Hematopoietic multipotent progenitor cell treated with erythropoietin and hydrocortisone succinate and interleukin-3 and kit ligand, for 6 days (in vitro differentiated cells): Measurements from ENCODE around the gene ARPIN.
"Not testable (repeated sequence)": the region's sequence is repeated elsewhere in the genome, so short reads cannot be mapped to it uniquely, and the experiment has no call there.

ENCODE experiments used
- DNase-seq: peaks from one replicate; pipeline ENCODE4 v3.0.0-alpha.2; 2015

Gene ARPIN

DNA sequence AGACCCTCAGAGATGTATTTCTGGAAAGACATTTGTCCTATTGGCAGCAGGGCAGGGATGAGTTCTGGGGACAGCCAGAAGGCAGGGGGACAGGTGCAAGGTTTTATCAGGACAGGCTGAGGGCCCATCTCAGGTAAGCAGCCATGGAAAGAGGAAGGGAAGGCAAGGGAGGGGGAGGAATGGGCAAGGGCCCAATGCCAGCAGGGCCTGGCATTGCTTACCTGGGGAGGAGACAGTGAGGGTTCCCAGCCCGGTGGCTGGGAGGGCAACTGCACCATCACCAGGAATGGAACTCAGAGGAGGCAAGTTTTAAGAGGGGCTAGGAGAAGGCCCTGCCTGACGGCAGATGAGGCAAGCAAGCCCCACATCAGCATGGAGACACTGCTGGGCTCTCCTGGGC is 3.1 kb downstream of the ARPIN start:
- DNase-seq = no peak

GRCh38 chr15:89908226-89908625 is 4.5 kb downstream of the ARPIN start:
- DNase-seq = no peak

DNA sequence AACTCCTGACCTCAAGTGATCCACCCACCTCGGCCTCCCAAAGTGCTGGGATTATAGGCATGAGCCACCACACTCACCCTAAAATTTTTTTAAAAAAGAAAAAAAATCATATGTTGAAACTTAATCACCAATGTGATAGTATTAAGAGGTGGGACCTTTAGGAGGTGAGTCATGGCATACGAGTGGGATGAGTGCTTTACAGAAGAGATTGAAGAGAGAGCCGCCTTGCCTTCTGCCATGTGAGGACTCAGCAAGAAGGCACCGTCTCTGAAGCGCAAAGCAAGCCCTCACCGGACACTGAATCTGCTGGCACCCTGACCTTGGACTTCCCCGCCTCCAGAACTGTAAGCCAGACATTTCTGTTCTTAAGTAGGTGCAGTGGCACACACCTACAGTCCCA is 5.5 kb downstream of the ARPIN start:
- DNase-seq = no peak

DNA sequence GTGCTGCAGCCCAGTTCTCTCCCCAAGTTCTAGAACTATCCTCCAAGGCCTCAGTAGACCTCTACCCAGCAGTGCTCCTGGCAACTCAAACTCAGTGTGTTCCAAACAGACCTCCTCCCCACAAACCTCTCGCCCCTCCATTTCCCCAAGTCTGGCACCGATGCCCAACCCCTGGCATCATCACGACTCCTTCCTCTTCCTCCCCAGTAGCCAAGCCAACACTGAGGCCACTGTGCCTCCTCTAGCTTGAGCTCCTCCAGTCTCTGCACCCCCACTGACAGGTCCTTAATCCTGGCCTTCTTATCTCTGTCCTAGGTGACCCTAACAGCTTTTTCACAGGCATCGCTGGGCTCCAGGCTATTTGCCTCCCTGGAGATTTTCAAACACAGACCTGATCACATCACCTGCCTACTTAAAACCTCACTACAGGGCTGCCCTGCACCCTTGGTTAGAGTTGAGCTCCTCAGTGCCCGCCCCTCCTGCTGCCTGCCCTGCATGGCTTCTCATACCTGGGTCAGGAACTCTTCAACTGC is 6.8 kb downstream of the ARPIN start:
- DNase-seq = no peak

GRCh38 chr15:89904519-89904918 is 8.2 kb downstream of the ARPIN start:
- DNase-seq = no peak

DNA sequence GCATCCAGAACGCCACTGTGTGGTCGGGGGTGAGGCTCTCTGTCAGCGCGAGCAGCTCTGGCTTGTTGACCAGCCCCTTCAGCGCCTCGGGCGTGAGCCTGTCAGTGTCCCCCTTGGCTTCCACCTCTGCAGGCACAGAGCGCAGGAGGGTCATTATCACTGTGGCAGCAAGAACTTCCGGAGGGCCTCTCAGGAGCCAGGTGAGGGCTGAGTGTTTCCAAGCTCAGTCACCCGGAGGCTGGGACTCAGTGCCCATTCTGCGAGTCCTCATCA is 9.0 kb downstream of the ARPIN start:
- no peak for DNase-seq

- no peak for DNase-seq
Measured at GRCh38 chr15:89903015-89903857, 9.5 kb downstream of the ARPIN start.

DNA sequence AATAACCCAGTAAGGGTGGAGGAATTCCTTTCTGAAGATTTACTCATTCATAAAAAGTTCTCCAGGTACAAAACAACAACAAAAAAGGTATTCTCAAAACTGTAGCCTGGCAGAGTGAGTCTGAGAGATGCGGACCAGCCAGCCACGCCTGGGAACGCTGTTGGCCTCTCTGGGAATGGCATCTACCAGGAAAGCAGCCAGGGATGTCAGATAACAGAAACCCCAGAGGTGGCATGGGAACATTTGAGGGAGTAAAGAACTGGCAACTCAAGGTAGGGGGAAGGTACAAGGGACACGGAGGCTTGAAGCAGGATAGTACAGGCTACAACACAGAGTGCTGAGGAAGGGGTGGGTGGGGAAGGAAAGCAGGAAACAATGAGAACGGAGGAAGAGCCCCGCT is 11.9 kb downstream of the ARPIN start:
- DNase-seq = no peak

DNA sequence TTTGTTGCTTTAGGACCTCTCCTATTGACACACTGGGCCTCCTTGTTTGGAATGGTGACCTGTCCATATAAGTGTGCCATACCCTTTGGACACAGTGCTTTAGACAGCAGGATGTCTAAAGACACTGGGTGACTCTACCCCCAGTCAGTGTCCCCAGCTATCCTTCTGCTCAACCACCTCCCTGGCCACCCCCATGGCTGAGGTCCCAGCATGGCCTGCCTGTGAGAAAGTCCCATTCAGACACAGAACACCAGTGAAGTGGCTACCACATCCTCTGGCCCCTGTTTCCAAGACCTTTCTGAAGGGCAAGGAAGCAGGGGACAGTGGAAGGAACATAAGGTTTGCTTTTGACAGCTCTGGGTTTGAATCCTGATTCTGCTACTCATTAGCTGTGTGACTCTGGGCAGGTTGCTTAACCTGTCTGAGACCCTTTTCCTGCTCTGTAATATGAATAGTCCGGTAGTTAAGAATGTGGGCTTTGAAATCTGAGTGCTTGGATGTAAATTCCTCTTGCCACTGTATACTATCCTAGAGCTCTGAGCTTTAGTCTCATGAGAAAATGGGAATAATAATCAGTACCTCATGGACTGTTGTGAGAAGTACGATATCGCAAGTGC is 12.7 kb downstream of the ARPIN start:
- no peak for DNase-seq

GRCh38 chr15:89899295-89899945 is 13.3 kb downstream of the ARPIN start:
- no peak for DNase-seq

GRCh38 chr15:89898614-89899294 is 14.0 kb downstream of the ARPIN start:
- peak; percentile 79 for DNase-seq

DNA sequence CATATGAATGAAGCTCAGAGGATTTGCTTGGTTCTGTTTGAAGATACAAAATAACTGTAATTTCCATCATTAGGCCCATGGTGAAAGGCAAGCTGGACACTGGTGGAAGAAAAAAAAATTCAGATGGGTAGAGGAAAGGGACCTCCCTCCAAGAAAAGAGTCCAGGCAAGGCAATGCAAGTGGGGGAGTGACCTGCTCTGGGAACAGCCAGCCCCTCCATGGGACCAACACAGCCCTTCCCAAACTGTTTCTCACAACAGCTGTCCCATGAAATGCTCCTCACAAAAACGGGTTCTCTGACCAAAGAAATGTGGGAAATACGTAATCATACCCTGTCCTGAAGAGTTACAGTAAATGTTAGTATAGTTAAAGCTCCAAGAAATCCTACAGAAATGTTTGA is 14.6 kb downstream of the ARPIN start:
- DNase-seq = no peak

DNA sequence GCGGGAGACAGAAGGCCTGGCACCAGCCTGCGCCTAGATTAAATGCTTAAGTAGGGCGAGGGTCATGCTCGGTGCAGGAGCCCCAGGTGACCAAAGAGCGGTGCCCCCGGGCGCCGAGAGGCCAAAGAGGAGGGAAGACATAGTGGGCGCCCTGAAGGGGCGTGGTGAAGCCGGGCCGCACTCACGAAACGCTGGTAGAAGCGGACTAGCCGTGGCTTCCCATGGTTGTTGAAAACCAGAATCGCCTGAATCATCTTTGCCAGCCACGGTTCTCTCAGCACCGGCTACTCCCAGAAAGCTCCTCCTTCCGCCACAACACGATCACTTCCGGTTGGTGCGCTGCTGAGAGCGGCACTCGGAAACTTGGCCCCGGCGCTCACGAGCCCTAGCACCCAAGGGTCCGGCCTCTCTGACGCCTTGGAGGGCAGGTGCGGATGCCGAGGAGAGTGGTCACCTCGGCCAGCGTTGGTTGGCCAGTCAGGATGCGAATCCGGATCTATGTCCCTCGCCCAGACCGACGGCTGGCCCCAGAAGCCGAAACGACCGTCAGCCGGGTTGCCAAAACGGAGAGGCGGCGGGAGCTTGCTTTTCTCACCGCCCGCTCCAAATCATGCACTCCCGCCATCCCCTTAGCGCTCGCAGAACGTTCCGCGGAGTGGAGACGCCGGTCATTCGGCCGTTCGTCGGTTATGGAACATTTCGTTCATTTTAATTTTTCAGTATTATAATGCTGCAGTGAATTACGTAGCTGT is 18.9 kb downstream of the ARPIN start, which contains the start of gene AP3S2:
Gene AP3S2 (minus strand): TSS at position 299 of the 752 bp plus-strand sequence. CDS start 45 bp downstream, at position 254.
- peak; percentile 97 for DNase-seq

GRCh38 chr15:89893027-89893426 is 19.7 kb downstream of the ARPIN start:
- peak; percentile 44 for DNase-seq

DNA sequence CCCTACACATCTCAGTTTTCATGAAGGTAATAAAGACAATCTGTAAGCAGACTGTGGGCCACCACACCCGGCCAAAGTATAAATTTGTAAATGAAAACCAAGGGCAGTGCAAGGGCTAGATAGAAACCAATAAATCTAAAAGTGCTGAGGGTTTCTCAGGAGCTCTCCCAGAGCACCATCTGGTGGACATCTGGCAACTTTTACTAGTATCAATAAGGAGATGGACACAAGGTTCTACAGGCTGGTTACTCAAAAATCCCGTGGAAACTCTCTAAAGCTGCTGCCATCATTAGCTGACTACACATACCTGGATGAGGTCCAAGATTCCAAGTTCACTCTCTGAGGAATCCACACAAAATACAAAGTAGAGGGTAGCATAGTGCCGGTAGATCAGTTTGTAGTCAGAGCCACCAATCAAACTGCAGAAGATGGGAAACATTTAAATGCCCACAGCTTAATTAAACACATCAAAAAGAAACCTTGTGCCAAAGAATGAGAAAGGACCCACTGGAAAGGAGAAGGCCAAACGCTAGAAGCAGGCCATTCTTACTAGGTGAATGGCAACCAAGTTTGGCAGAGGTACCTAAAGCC is 24.4 kb downstream of the ARPIN start:
- DNase-seq = peak; percentile 72

- DNase-seq = no peak
Measured at GRCh38 chr15:89885611-89886010, 27.1 kb downstream of the ARPIN start.

GRCh38 chr15:89885179-89885578 is 27.6 kb downstream of the ARPIN start:
- not testable (repeated sequence) for DNase-seq

GRCh38 chr15:89883518-89883917 is 29.2 kb downstream of the ARPIN start:
- no peak for DNase-seq

DNA sequence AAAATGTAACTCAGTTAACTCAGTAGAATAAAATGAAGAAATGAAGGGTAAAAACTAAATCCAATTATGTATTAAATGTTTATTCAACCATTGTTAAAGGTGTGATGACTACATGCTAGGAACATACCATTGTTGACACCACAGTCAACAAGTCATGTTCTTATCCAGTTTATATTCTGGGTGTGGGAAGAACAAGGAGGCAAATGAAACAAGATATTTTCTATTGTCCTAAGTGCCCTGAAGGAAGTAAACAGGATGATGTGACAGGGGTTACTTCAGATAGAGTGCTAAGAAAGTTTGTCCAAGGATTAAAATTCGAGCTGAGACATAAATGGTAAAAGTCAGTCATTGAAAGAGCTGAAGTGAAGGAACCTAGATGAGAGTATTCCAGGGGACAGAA is 32.0 kb downstream of the ARPIN start:
- no peak for DNase-seq

DNA sequence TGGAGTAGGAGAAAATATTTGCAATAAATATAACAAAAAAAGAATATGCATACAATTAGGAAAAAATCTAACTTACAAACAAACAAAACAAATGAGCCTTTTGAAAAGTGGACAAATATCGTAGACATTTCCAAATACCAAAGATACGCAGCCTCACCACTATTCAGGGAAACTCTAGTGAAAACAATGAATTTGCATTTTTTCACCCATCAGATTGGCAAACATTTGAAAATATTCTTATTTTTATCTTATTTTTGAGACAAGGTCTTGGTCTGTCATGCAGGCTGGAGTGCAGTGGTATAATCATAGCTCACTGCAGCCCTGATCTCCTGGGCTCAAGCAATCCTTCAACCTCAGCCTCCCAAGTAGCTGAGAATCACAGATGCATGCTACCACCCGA is 34.4 kb downstream of the ARPIN start:
- DNase-seq = no peak

- DNase-seq = no peak
Measured at GRCh38 chr15:89877083-89877425, 35.7 kb downstream of the ARPIN start.

- no peak for DNase-seq
Measured at GRCh38 chr15:89876396-89877082, 36.2 kb downstream of the ARPIN start.
